ENCODE measurements around the gene ASPG.

Gene ASPG

DNA sequence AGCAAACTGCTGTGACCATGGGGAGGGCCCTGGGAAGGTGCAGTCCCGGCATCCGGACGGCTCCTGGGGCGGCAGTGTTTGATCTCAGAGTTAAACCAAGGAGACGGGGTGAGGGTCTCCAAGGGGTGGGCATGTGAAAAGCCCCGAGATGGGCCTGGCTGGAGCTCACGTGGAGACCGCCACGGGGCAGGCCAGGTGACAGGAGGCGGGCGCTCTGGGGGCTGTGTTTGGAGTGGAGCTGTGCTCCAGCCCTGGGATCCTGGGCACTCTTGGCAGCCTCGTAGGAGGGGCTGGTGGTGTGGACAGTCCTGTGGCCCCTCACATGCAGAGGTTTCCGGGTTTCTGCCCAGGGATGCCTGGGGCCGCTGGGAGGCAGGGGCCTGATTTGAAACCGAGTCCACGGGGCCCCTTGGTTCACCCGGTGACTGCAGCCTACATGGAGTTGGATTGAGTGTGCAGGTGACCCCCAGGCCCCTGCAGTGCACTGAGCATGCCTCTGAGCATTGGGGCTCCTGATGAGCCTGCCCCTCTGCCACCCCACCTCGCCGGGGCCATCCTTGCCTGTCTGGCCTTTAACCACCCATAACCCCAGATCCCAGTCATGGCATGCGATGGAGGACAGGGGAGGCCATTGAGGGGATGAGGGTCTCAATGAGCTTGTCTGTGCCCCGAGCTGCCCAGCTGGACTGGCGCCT is 61.3 kb downstream of the ASPG start:
- TF ChIP-seq SIN3A (IDR thresholded peaks at IDR 0.05; ENCODE audit: borderline replicate concordance, insufficient read depth, low read length): no peak
- no peak for TF ChIP-seq FOXP2 (optimal IDR thresholded peaks at IDR 0.05; ENCODE audit: borderline replicate concordance, extremely low read depth, extremely low read length, insufficient read depth)
- TF ChIP-seq, protein P1, sequence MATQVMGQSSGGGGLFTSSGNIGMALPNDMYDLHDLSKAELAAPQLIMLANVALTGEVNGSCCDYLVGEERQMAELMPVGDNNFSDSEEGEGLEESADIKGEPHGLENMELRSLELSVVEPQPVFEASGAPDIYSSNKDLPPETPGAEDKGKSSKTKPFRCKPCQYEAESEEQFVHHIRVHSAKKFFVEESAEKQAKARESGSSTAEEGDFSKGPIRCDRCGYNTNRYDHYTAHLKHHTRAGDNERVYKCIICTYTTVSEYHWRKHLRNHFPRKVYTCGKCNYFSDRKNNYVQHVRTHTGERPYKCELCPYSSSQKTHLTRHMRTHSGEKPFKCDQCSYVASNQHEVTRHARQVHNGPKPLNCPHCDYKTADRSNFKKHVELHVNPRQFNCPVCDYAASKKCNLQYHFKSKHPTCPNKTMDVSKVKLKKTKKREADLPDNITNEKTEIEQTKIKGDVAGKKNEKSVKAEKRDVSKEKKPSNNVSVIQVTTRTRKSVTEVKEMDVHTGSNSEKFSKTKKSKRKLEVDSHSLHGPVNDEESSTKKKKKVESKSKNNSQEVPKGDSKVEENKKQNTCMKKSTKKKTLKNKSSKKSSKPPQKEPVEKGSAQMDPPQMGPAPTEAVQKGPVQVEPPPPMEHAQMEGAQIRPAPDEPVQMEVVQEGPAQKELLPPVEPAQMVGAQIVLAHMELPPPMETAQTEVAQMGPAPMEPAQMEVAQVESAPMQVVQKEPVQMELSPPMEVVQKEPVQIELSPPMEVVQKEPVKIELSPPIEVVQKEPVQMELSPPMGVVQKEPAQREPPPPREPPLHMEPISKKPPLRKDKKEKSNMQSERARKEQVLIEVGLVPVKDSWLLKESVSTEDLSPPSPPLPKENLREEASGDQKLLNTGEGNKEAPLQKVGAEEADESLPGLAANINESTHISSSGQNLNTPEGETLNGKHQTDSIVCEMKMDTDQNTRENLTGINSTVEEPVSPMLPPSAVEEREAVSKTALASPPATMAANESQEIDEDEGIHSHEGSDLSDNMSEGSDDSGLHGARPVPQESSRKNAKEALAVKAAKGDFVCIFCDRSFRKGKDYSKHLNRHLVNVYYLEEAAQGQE (IDR thresholded peaks at IDR 0.05; ENCODE audit: insufficient read depth in 1 of 2, low read depth in 2 of 2, low read length in 2 of 2): no peak
- no peak for TF ChIP-seq TAF1 (IDR thresholded peaks at IDR 0.05; ENCODE audit: borderline replicate concordance, insufficient read depth, low read length)
- no peak for TF ChIP-seq POLR2AphosphoS5 (IDR thresholded peaks at IDR 0.05; ENCODE audit: low read depth, low read length)

DNA sequence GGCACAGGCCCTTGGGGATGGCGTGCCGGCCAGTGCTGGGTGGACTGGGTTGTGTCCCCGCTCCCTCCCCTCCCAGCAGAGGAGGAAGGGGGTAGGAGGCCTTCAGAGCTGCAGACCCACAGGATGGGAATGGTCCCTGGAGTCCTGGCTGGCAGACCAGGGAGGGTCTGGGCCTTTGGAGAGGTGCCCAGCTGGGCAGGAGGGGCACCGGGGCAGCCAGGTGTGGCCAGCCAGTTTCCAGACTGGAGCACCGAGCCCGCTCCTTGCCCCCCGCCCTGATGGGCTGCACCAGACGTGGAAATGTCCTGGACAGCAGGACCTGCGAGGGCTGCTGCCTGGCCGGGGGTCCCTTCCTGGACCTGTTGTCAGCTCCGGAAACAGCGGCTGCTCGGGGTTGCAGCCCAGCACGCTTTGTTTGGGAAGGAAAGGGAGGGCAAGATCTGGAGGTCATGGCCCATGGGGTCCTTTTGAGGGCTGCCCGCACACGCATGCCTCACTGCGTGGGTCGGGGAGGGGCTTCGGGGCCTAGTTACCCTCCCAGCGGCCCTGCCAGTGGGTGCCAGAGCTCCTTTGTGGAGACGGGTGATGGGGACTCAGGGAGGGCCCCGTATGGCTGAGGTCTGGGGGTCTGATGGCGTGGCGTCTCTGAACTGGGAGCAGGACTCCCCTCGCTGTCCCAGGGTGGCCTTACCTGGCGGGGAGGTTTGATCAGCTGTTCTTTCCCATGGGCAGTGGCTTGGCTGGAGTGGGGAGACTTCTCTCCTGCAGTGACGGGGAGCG is 62.0 kb downstream of the ASPG start:
- TF ChIP-seq FOXP2 (optimal IDR thresholded peaks at IDR 0.05; ENCODE audit: borderline replicate concordance, extremely low read depth, extremely low read length, insufficient read depth) (no peak), SIN3A (IDR thresholded peaks at IDR 0.05; ENCODE audit: borderline replicate concordance, insufficient read depth, low read length) (no peak)
- TF ChIP-seq, protein P1 (IDR thresholded peaks at IDR 0.05; ENCODE audit: insufficient read depth in 1 of 2, low read depth in 2 of 2, low read length in 2 of 2): no peak

DNA sequence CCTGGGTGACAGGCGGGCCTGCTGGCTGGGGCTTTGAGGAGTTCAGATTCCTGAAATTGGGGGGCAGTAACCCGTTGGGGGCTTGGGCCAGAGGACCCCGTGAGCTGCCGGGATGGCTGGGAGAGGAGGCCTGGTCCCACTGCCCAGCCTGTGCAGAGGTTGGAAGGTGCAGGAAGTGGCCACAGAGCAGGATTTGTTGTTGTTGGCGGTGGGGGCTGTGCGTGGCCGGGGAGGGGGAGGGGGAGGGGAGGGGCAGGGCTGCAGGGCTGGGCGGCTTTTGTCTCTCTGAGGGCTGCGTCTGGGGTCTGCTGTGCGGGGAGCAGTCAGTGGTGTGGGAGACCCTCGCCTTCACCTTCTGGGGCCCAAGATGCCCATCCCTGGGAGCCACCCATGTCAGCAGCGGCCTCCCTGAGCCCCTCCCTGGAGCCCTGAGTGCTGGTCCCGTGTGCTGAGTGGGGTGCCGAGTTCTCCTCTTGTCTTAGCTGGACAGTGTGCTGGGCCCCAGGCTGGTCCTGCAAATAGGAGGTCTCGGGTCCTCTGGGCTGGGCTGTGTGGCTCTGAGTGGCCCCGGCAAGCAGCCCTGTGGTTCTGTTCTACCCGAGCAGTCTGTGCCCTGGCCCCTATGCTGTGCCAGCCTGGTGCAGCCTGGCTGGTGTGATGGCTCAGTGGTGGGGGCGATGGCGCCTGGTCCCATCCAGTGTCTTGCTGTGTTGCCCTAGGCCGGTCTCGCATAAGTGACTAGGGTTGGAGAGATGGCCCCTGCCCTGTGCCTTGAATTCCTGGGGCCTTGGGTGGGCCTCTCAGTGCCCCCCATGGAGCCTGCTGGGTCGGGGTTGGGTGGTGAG is 63.2 kb downstream of the ASPG start:
- TF ChIP-seq POLR2AphosphoS5 (IDR thresholded peaks at IDR 0.05; ENCODE audit: low read depth, low read length) (no peak), TAF1 (IDR thresholded peaks at IDR 0.05; ENCODE audit: borderline replicate concordance, insufficient read depth, low read length) (no peak), FOXP2 (optimal IDR thresholded peaks at IDR 0.05; ENCODE audit: borderline replicate concordance, extremely low read depth, extremely low read length, insufficient read depth) (no peak), SIN3A (IDR thresholded peaks at IDR 0.05; ENCODE audit: borderline replicate concordance, insufficient read depth, low read length) (no peak)
- TF ChIP-seq, protein P1 (IDR thresholded peaks at IDR 0.05; ENCODE audit: insufficient read depth in 1 of 2, low read depth in 2 of 2, low read length in 2 of 2): no peak

DNA sequence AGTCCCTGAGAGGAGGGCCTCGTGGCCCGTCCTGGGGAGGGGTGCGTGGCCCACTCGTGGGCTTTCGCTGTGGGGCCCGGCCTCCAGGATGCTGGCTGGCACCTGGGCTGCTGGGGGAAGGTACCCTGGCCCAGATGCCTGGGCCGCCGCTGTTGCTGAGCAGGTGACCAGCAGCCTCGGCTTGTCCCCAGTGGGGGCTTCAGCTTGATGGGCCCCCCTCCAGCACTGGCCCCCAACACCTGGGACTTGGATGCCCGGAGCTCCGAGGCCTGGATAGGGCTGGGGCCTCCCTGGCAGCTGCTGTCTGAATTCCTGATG is 63.7 kb downstream of the ASPG start:
- no peak for TF ChIP-seq TAF1 (IDR thresholded peaks at IDR 0.05; ENCODE audit: borderline replicate concordance, insufficient read depth, low read length)
- no peak for TF ChIP-seq SIN3A (IDR thresholded peaks at IDR 0.05; ENCODE audit: borderline replicate concordance, insufficient read depth, low read length)
- TF ChIP-seq POLR2AphosphoS5 (IDR thresholded peaks at IDR 0.05; ENCODE audit: low read depth, low read length): no peak
- TF ChIP-seq, protein P1 (IDR thresholded peaks at IDR 0.05; ENCODE audit: insufficient read depth in 1 of 2, low read depth in 2 of 2, low read length in 2 of 2): no peak
- TF ChIP-seq FOXP2 (optimal IDR thresholded peaks at IDR 0.05; ENCODE audit: borderline replicate concordance, extremely low read depth, extremely low read length, insufficient read depth): no peak

Data from PFSK-1 (cell line).